ENCODE data around the gene SBSN.

DNA sequence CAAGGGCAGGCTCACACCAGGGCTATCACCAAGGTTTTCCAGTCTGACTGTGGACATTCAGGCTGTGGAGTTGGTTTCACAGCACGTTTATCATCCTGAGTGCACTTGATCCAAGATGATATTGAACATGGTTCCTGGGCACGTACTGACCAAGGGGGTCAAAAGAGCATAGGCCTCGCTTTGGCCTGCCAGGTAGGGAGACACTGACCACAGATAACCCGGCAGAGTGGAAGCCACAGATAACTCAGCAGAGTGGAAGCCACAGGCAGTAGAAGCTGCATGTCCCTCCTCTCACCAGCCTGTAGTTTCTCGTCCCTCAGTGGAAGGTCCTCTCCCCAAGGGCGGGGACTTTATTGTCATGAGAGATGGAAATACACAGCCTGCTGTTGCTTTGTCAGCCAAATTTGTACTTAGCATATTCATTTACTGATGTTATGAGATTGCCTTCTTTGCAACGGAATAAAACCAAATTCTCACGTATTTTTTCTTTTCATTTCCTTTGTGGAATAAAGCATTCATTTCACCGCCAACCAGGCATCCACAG lies 29.1 kb downstream of the SBSN start:
- TF ChIP-seq YY1 (IDR thresholded peaks at IDR 0.05; ENCODE audit: low read depth): no peak
- no peak for TF ChIP-seq NFIC (IDR thresholded peaks at IDR 0.05)
- TF ChIP-seq, protein P1, sequence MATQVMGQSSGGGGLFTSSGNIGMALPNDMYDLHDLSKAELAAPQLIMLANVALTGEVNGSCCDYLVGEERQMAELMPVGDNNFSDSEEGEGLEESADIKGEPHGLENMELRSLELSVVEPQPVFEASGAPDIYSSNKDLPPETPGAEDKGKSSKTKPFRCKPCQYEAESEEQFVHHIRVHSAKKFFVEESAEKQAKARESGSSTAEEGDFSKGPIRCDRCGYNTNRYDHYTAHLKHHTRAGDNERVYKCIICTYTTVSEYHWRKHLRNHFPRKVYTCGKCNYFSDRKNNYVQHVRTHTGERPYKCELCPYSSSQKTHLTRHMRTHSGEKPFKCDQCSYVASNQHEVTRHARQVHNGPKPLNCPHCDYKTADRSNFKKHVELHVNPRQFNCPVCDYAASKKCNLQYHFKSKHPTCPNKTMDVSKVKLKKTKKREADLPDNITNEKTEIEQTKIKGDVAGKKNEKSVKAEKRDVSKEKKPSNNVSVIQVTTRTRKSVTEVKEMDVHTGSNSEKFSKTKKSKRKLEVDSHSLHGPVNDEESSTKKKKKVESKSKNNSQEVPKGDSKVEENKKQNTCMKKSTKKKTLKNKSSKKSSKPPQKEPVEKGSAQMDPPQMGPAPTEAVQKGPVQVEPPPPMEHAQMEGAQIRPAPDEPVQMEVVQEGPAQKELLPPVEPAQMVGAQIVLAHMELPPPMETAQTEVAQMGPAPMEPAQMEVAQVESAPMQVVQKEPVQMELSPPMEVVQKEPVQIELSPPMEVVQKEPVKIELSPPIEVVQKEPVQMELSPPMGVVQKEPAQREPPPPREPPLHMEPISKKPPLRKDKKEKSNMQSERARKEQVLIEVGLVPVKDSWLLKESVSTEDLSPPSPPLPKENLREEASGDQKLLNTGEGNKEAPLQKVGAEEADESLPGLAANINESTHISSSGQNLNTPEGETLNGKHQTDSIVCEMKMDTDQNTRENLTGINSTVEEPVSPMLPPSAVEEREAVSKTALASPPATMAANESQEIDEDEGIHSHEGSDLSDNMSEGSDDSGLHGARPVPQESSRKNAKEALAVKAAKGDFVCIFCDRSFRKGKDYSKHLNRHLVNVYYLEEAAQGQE (IDR thresholded peaks at IDR 0.05; ENCODE audit: low read depth): no peak
- no peak for TF ChIP-seq EGR1 (IDR thresholded peaks at IDR 0.05)
- no peak for TF ChIP-seq TCF12 (IDR thresholded peaks at IDR 0.05; ENCODE audit: low read depth)
- no peak for TF ChIP-seq TEAD4 (IDR thresholded peaks at IDR 0.05)
- no peak for TF ChIP-seq EP300 (IDR thresholded peaks at IDR 0.05; ENCODE audit: borderline replicate concordance)
- TF ChIP-seq TAF1 (IDR thresholded peaks at IDR 0.05; ENCODE audit: low read depth): no peak
